Measurements from ENCODE around the gene DYTN. TPM values are rescaled to one million over a fixed set of nuclear protein-coding genes. Genes with fewer than 3 reads are reported as not detected.

DYTN gene
- polyA plus RNA-seq, 2 of the 4 experiments (the other 2 are of a cell fraction), result not detected

GRCh38 chr2:206627632-206628031 lies 90.6 kb downstream of the DYTN start:
- no peak for TF ChIP-seq MAX (IDR thresholded peaks at IDR 0.05)
- TF ChIP-seq MAZ (IDR thresholded peaks at IDR 0.05; ENCODE audit: borderline replicate concordance, low read depth, low read length), result no peak
- TF ChIP-seq GATA3 (IDR thresholded peaks at IDR 0.05; ENCODE audit: borderline replicate concordance), result no peak
- no peak for TF ChIP-seq SMC3 (IDR thresholded peaks at IDR 0.05)
- TF ChIP-seq CBX8 (IDR thresholded peaks at IDR 0.05), result no peak
- TF ChIP-seq KDM1A (IDR thresholded peaks at IDR 0.05; ENCODE audit: low read depth), result no peak
- TF ChIP-seq PHF8 (IDR thresholded peaks at IDR 0.05; ENCODE audit: borderline replicate concordance, low read depth), result no peak
- no peak for TF ChIP-seq ZSCAN20 (CRISPR knock-in tag; IDR thresholded peaks at IDR 0.05)
- no peak for TF ChIP-seq FOSB (CRISPR knock-in tag; IDR thresholded peaks at IDR 0.05)
- no peak for TF ChIP-seq FOXS1 (CRISPR knock-in tag; IDR thresholded peaks at IDR 0.05)
- no peak for TF ChIP-seq BHLHE40 (IDR thresholded peaks at IDR 0.05; ENCODE audit: low read depth, low read length)
- no peak for TF ChIP-seq CTCF (IDR thresholded peaks at IDR 0.05)
- no peak for TF ChIP-seq TFCP2L1 (CRISPR knock-in tag; IDR thresholded peaks at IDR 0.05)
- TF ChIP-seq KDM5A (IDR thresholded peaks at IDR 0.05), result no peak
- TF ChIP-seq MAFK (IDR thresholded peaks at IDR 0.05; ENCODE audit: partially characterized antibody), result no peak
- FAIRE-seq, result no peak
- no peak for ATAC-seq
- Histone ChIP-seq H3K4me2 (no peak overlapping the region), H3K27ac (no peak overlapping the region), H3K4me3 (no peak overlapping the region), H3K9me3 (no peaks in the 10 kb centered on the region), H3K4me1 (no peaks in the 10 kb centered on the region)
- CTCF ChIA-PET, result interaction anchor here (1.1 to 1.3 kb wide), 2 partner anchors 11 to 22 kb away, joined by 3 read pairs; no protein-coding TSS in a partner anchor
- DNase-seq (ENCODE audit: low read depth in 1 of 2, low spot score in 1 of 2), result no peak
- POLR2A ChIA-PET, result no interaction called here

GRCh38 chr2:206626108-206626507 lies 92.1 kb downstream of the DYTN start:
- H3K9me3 ChIP-seq, result no peaks in the 10 kb centered on the region
- H3K4me2 ChIP-seq, result no peak overlapping the region
- DNase-seq (ENCODE audit: low read depth in 1 of 2, low spot score in 1 of 2), result no peak
- no peak for TF ChIP-seq RNF2 (IDR thresholded peaks at IDR 0.05; ENCODE audit: borderline replicate concordance, low read depth)
- no peak for TF ChIP-seq NR3C1 (IDR thresholded peaks at IDR 0.05)
- TF ChIP-seq FOSB (CRISPR knock-in tag; IDR thresholded peaks at IDR 0.05), result no peak
- no peak for TF ChIP-seq GATA3 (IDR thresholded peaks at IDR 0.05; ENCODE audit: borderline replicate concordance)
- TF ChIP-seq HOXB5 (CRISPR knock-in tag; IDR thresholded peaks at IDR 0.05), result no peak
- TF ChIP-seq BHLHE40 (IDR thresholded peaks at IDR 0.05; ENCODE audit: low read depth, low read length), result no peak
- no peak for TF ChIP-seq FOSL2 (IDR thresholded peaks at IDR 0.05)
- no peak for TF ChIP-seq FOSL2 (CRISPR knock-in tag; IDR thresholded peaks at IDR 0.05)
- no peak for TF ChIP-seq RFX5 (IDR thresholded peaks at IDR 0.05)
- TF ChIP-seq CBX2 (IDR thresholded peaks at IDR 0.05; ENCODE audit: borderline replicate concordance, low read depth), result no peak
- no peak for TF ChIP-seq KDM1A (IDR thresholded peaks at IDR 0.05; ENCODE audit: low read depth)
- no peak for TF ChIP-seq ESRRA (IDR thresholded peaks at IDR 0.05; ENCODE audit: borderline replicate concordance, low read length)
- TF ChIP-seq EHF (CRISPR knock-in tag; IDR thresholded peaks at IDR 0.05), result no peak
- TF ChIP-seq JUN (IDR thresholded peaks at IDR 0.05), result no peak
- no peak for TF ChIP-seq EHMT2 (IDR thresholded peaks at IDR 0.05; ENCODE audit: low read depth)
- H3K4me1 ChIP-seq, result no peaks in the 10 kb centered on the region
- 17% methylated on average over 2 of the region's 2 CpGs for WGBS (ENCODE audit: missing lambda C conversion rate)
- ChIA-PET CTCF (no interaction called here), POLR2A (no interaction called here)
- H3K27ac ChIP-seq, result no peak overlapping the region
- ATAC-seq, result no peak
- no peak for FAIRE-seq
- H3K4me3 ChIP-seq, result no peak overlapping the region

GRCh38 chr2:206619011-206619410 lies 99.2 kb downstream of the DYTN start:
- 74% methylated on average over 3 of the region's 3 CpGs for WGBS (ENCODE audit: missing lambda C conversion rate)
- ATAC-seq (no peak), DNase-seq (ENCODE audit: low read depth in 1 of 2, low spot score in 1 of 2) (no peak), FAIRE-seq (no peak)
- POLR2A ChIA-PET, result no interaction called here
- Histone ChIP-seq H3K4me2 (no peak overlapping the region), H3K9me3 (no peaks in the 10 kb centered on the region), H3K27ac (no peak overlapping the region), H3K4me1 (peaks cover 35% of the 10 kb centered on the region), H3K4me3 (no peak overlapping the region)
- CTCF ChIA-PET, result interaction anchor here (0.6 kb wide), 1 partner anchor 12 kb away, joined by 3 read pairs; no protein-coding TSS in a partner anchor
- TF ChIP-seq HDAC2 (IDR thresholded peaks at IDR 0.05), result no peak
- TF ChIP-seq HOXB5 (CRISPR knock-in tag; IDR thresholded peaks at IDR 0.05), result no peak
- no peak for TF ChIP-seq NFE2L2 (conservative IDR thresholded peaks at IDR 0.05; ENCODE audit: low read length)
- TF ChIP-seq HMGXB4 (CRISPR knock-in tag; IDR thresholded peaks at IDR 0.05; ENCODE audit: borderline replicate concordance), result no peak
- no peak for TF ChIP-seq RARB (CRISPR knock-in tag; IDR thresholded peaks at IDR 0.05)
- no peak for TF ChIP-seq E2F6 (IDR thresholded peaks at IDR 0.05; ENCODE audit: borderline replicate concordance, low read depth)
- no peak for TF ChIP-seq ATOH8 (CRISPR knock-in tag; IDR thresholded peaks at IDR 0.05; ENCODE audit: low read depth)
